Endothelial cell of hepatic sinusoid (primary cell): ENCODE results near the gene ATG2A.

Source experiments
- in situ Hi-C: cut with HindIII; loops from 2 replicates; pipeline ENCODE4 v1.10.0; 2017; ENCODE audit warnings: low sequenced_read_pairs

ATG2A gene

DNA sequence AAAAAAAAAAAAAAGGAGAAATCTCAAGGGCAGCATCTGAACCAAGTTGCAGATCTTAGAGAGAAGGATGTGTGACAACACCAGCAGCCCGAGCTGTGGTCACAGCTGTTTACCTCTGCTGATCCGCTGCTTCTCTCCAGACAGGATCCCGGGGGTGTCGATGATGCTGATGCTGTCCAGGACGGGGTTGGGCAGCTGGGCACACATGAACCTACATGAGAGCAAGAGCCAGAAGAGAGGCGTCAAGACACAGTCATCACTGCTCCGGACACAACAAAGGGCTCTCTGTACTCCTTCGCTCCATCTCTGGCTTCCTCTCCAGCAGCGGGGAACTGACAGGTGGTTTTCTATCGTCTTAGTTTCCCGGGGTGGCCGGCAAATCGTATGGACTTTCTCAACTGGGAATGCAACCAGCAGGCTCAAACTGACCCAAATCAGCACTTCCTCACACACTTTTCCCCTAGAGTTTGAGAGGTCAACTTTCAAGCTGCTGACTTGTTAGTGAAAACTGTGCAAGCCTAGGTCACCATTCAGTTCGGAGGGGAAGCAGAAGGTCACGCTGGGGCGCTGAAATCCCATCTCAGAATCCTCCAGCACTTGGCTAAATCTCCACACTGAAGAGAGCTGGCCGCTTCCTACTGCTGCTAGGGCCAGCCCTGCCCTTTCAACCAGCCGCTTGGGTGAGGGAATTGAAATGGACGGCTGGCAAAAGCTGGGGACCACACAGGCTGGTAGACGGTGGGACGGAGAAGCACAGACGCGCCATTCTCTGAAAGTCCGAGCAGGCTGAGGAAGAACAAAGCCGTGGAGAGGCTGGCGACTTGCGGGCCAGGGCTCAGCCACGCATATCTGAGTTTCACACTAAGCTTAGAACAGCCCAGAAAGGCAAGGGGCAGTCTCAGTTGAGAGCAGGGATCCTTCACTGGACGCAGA is 42.4 kb downstream of the ATG2A start:
- in situ Hi-C loops = no loop called here

DNA sequence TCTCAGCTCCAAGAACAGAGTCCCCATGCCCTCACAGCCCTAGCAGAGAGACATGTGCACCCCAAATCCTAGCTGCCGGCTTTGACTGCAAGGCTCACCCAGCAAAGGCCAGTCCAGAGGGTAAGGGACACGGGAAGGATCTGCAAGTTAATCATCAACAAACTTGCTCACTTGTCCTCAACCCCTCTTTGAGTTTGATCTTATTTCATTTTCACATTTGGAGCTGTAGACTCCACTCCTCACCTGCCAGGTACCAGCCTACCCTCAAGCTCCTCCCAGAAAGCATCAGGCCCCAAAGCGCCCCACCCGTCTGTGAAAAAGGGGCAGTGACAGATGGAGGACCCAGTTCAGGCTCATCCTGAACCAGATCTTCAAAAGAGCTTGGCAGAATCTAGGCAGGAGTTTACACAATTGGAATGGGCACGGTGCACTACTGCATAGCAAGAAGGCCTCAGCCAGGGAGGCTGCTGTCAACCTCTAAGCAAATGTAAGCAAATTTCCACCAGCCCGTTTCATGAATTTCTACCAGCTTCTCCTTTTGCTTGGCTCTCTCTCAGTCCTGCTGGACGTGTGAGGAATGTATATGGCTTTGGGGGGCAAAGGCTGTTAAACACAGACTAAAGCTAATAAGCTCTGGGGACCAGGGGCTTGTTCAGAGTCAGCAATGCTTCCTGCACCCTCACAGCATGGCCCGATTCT is 44.1 kb downstream of the ATG2A start:
- in situ Hi-C loops = no loop called here

DNA sequence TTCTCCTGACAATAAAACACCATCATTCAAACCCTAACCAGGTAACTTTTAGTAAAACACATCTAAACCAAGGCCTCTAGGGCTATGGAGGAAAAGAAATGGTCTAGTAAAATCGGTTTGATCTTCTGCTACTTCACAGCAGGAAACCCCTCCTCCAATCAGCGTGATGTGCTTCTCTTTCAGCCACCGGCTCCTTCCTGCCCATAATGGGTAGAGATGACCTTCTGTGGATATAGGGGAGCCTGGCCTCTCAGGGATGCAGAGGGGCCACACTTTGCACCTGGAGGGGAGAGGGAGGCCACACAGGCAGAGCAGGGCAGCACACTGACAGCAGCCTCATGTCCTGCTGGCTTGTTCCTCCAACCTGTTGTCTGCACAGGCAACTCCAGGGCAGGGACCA is 45.5 kb downstream of the ATG2A start:
- in situ Hi-C loops = no loop called here

DNA sequence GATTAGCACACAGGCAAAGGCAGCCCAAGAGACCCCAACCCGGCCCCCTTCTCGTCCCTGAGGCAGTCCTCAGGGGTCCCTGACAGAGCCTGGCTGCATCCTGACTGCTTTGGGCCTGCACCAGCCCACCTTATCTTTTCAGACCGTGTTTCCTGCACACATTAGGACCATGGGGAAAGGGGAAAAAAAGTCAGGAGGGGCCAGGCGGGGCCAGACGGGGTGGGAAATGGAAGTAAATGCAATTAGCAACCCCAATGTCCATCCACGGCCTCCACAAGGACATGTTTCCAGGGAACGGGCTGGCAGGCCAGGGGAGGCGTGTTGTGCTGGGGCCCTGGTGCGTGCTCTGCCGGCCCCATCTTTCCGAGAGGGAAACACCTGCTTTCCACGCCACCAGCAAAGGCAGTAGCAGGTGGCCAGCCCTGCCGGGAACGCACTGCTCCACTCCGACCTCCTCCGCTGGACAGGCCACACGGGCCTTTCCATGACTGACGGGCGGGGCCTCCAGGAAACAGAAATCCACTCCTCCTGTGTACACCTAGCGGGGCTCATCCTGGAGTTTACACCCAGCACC is 46.0 kb downstream of the ATG2A start:
- in situ Hi-C loops = no loop called here

DNA sequence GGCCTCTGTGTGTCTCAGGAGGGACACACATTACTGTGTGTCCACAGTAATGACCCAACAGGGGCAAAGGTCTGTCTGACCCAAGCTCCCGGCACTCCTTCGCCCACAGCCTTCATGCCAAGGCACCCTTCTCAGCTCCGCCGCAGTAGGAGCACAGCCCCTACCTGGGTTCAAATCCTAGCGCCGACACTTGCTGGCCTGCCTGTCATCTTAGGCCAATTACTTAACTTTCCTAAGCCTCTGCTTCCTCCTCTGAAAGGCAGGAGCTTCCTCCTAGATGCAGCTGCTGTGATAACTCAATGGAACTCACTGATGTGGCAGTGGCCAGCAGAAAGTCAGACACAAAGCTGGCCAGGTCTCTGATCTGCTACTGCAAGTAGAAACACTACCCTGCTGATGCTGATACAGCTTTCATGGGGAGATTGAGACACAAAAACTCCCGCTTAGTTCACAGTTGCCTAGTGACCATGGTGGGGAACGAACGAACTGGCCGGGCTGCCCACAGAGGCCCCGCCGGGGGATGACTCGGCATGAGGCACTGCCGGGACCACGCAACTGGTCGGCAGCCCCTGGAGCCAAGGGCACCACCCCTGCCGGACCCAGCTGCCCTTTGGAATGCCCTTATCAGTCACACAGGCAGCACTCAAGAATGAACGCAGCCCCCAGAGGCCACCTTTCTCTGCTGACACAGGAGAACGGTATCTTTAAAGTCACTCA is 46.7 kb downstream of the ATG2A start:
- in situ Hi-C loops = no loop called here

DNA sequence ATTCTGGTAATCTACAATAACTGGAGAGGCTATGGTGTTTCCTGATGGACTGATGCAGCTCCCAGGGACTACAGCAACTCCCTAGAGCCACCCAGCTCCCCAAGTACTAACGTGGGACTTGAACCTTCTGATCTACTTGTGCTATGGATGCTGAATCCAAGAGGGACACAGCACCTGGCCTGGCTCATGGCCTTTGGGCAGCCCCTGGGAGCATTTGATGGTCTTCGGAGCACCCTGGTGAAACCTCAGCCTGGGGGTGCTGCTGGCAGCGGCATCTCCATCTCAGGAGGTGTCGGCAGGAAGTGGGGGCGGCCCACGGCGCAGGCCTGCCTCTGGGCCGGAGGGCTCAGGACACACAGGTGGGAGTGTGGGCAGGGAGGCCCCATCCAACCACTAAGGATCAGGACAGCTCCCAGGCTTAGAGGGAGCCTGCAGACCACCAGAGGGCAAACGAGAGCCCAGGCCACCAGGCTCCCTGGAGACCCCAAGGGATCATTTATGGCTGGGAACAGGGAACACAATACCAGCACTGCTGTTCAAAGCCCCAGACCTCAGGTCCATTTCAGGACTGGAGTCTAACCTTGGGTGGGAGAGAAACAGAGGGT is 47.3 kb downstream of the ATG2A start:
- in situ Hi-C loops = no loop called here

DNA sequence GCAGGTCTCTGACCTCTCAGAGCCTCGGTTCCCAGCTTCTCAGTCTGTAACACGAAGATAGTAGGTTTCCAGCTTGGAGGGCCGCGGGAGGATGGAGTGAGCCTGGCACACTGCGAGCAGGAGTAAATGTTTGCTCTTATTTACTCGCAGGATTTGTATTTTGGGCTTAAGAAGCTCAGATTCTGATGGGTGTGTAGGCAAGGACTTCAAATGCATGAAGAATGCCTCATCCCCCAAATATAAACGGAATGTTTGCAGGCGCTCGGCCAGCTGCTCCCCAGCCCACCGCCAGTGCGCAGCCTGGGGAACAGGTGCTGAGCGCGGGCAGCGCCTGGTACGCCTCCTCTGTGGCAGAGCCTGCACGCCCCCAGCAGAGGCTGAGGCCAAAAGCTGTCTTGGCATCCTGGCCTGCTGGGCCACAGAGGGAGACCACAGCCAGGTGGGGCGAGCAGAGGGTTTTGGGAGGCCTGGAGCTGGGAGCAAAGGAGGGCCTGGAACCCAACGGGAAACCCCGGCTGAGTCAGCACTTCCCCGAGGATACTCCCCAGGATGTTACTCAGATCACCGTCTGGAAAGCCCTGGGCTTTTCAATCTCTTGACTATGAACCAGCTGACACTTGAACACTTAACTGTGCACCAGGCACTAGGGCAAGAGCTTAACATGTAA is 48.0 kb downstream of the ATG2A start:
- in situ Hi-C loops = no loop called here

DNA sequence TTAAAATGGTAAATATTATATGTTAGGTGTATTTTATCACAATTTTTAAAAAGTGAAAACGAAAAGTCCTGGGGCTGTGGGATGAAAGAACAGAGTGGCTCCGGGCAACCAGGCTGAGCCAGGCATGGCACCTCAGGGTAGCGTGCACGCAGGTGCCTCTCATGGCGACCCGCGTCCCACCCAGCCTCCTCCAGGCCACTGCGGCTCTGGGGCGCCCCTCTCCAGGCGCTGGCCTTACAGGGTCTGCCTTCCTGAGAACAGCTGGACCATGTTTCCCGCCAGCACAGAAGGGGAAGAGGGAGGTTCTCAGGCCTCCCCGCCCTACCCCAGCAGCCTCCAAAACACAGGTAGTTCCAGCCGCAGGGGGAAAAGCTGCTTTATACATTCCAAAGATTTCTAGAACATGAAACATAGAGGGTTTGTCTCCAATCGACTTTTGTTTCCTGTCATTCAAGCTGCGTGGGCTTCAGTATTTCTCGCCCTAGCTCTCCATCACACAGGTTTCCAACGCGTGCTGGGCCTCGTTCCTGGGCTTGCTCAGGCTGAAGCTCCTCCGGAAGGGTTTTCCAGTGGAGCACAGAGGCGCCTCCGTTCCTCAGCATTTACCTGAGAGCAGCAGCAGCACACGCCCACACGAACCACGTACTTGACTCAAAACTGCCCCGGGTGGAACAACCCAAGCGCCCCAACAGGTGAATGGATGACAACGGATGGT is 49.1 kb downstream of the ATG2A start:
- in situ Hi-C loops = no loop called here

DNA sequence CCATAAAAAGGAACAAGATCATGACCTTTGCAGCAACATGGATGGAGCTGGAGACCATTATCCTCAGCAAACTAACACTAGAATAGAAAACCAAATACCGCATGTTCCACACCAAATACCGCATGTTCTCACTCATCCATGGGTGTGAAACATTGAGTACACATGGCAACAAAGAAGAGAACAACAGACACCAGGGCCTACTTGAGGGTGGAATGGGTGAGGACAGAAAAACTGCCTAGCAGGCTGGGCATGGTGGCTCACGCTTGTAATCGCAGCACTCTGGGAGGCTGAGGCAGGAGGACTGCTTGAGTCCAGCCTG is 50.9 kb downstream of the ATG2A start:
- in situ Hi-C loops = no loop called here

DNA sequence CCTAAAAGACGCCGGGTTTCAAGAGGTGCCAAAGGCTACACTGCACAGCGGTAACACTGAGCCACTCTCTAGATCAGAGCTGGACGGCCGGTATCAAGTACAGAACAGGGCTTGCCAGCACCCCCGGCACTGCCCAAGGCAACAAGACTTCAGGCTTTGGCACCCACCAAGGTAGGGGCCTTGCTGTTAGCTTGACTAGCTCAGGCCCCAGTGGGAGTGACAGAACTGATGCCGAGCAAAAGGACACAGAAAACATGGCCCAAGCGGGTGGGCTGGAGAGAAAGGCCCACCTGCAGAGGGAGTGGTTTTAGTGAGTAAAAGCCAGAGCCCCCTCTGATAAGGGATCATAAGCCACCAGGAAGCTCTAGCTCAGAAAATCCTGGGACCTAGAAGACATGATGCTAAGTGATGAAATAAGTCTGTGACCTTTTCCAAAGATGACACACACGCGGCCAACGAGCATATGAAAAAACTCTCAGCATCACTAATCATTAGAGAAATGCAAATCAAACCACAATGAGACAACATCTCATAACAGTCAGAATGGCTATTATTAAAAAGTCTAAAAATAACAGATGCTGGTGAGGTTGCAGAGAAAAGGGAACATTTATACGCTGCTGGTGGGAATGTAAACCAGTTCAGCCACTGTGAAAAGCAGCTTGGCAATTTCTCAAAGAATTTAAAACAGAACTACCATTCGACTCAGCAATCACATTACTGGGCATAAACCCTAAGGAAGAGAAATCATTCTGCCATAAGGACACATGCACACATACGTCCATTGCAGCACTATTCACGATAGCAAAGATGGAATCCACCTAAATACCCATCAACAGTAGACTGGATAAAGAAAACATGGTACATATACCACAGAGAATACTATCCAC is 51.5 kb downstream of the ATG2A start:
- in situ Hi-C loops = no loop called here

DNA sequence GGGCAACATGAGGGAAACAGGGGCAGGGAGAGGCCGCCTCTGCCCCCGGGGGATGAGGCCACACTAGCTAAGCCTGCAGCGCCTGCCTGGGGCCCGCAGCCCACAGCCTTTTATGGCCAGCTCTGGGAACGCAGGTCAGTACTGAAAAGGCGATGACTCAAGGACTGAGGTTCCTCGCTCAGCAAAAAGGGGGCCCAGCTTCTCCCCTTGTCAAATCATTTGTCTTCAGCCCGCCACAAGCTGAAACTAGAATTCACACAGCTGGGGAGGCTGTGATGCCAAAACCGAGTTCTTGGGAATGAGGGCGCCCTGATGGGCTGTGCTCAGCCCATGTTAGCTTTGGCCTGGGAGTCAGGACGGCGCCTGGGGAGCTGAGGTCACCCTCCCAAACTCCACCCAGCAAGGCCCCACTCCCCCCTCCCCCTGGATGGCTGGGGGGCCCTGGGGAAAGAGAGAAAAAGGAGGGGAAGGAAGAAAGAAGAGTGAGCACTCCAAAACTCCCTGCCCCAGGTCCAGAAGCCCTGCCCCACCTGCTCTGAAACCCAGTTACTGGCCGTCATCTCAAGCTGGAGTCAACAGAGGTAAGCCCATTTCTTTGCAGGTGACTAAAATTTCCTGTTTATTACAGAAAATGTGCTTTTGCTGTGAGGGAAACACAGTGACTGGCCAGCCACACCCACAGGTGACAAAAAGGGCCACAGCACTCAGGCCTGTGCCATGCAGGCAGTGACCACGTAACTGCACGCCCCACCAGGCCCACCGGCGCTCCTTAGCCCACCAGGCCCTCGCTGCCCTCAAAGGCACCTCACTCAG is 52.3 kb downstream of the ATG2A start:
- in situ Hi-C loops = no loop called here

DNA sequence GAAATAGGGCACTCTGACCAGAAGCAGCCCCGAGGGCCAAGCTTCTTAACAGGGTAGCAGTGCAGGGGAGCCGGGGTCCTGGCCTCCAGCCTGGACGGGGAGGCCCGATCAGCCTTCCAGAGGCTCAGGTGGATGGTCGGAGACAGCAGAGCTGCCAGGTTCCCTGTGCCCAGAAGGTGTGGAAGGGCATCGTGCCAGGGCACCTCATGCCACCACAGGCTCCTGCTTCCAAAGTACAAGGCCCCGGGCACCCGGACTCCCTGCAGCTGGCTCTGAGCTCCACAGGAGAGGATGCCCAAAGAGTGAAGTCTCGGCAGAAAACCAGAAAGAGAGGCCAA is 52.9 kb downstream of the ATG2A start:
- in situ Hi-C loops = no loop called here

DNA sequence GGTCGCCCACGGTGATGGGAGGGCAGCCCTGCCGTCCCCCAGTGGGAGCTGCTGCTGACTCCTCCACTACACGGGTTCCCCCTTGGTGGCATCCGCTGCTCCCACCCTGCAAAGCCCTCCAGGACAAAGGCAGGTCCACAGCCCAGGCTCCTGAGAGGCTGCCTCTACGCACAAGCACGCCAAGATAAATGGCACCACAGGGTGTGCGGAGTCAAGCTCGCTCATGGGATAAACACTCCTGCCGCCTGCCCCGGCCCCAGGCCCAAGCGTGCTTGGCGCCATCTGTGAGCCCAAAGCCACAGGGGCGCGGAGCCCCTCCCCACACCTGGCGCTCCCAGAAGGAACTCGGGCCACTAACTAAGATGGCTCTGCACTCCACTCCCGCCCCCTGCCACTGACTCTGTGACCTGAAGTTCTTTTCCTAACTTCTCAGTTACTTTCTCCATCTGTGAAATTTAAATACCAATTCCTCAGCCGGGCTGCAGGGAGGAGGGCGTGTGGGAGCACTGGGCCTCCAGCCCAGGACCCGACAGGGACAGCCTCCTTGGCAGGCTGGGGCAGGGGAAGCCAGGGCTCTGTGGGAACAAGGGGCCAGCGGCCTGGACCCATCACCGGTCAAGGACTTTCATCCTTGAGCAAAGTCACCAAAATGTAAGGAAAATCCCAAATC is 53.5 kb downstream of the ATG2A start:
- in situ Hi-C loops = no loop called here

DNA sequence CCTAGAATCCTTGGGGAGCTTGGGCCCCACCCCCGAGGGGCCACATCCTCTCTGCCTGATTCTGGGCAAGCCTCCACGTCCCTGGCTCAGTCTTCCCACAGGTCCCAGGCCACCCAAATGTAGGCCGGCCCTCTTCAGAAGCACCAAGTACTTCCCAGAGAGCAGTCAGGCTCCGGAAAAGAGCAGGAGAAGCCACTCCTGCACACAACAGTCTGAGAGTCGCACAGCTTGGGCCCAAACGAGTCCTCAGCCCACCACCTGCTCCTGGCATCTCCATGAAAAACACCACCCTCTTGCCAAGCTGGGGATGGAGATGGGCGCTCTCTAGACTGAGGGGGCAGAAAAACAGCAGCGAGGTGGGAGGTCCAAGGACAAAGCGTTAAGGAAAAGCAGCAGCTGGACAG is 54.0 kb downstream of the ATG2A start:
- in situ Hi-C loops = no loop called here

DNA sequence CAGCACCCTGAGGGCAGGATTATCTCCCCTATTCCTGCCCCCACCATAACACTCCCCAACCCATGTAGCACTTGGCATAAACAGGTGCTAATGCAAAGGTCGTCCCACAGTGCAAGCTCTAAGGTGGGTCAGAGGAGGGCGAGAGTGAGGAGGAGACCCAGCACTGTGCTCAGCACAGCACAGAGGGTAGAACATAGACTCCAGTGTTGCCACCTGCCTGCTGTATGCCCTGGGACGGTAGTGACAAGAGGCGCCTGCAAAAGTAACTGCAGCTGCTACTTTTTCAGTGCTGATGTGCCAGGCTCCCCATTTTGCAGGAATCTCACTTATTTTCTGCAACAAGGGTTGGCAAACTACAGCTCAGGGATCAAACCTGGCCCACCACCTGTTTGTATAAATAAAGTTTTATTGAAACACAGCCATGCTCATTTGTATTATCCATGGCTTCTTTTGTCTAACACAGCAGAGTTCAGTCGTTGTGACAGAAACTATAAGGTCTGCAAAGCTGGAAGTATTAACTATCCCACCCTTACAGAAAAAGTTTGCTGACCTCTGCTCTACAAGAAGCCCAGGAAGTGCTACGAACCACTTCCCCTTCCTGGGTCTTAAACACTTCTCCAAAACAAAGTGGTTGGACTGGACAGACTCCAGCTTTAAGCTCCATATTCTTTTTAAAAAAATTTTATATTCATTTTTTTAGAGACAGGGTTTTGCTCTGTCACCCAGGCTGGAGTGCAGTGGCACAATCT is 55.6 kb downstream of the ATG2A start:
- in situ Hi-C loops = no loop called here

DNA sequence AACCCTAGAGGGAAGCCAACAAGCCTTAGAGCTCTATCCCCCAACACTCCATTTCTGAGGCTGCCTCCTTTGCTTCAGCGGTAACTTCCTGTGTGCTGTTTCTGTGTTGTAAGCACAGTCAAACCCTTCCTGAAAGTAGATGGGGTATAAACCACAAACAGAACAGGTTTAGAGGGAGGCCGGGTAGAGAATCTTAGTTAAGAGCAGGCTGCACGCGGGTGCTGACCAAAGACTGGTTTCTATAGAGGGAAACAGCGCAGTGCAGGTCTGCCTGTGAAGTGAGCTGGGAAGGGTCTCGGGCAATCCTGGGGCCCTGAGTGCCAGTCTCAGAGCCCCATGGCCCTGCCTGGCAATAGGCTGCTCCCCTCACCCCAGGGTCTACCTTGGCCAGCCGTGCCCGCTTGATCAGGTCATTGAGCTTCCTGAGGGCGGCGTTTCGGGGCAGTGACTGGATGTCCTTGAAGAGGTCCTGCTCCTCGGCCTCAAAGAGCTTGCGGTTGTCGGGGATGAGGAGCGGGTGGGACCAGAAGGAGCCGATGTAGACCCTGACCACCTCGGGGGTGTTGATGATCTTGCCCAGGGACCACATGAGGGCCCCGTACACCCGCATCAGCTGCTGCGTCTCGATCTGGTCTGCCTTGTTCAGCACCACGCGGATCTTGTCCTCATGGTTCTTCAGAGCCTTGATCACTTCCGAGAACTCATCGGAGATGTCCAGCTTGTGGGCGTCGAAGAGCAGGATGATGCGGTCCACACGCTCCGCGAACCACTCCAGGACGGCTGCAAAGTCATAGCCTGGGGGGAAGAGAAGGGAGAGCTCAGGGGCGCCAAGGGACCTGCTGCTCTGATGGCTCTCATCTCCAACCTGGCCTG is 57.2 kb downstream of the ATG2A start:
- in situ Hi-C loops = loop anchor here (10.0 kb wide), 1 partner anchor 85 kb away; the partner anchor contains the start of gene SF1
